HG03025 (cell line): Measurements from ENCODE around the gene RSPO3.

Experiments
- ATAC-seq: cut with Tn5 transposase; IDR thresholded peaks from one replicate; pipeline ENCODE4 v1.9.1; 2021; ENCODE audit warnings: mild to moderate bottlenecking, moderate library complexity; ENCODE audit not compliant: unreplicated experiment, low FRiP score

RSPO3 gene

GRCh38 chr6:127110712-127111111, 7.8 kb upstream of the RSPO3 start:
- ATAC-seq = no peak

GRCh38 chr6:127111526-127111925, 6.9 kb upstream of the RSPO3 start:
- no peak for ATAC-seq

- no peak for ATAC-seq
Observed at GRCh38 chr6:127114214-127114760, 4.2 kb upstream of the RSPO3 start.

GRCh38 chr6:127115084-127115655, 3.3 kb upstream of the RSPO3 start:
- no peak for ATAC-seq

- ATAC-seq = no peak
Observed at GRCh38 chr6:127115746-127116145, 2.7 kb upstream of the RSPO3 start.

GRCh38 chr6:127117979-127118297, 533 bp upstream of the RSPO3 start:
- no peak for ATAC-seq

- peak; percentile 32 for ATAC-seq
Observed at GRCh38 chr6:127119102-127120022, 891 bp downstream of the RSPO3 start.

- ATAC-seq = no peak
Observed at GRCh38 chr6:127120023-127120786, 1.7 kb downstream of the RSPO3 start.

- ATAC-seq = peak; percentile 84
Observed at GRCh38 chr6:127120787-127121636, 2.5 kb downstream of the RSPO3 start.

- ATAC-seq = no peak
Observed at GRCh38 chr6:127121637-127121960, 3.1 kb downstream of the RSPO3 start.

- no peak for ATAC-seq
Observed at GRCh38 chr6:127124172-127124571, 5.7 kb downstream of the RSPO3 start.

GRCh38 chr6:127124680-127125079, 6.2 kb downstream of the RSPO3 start:
- ATAC-seq = no peak

GRCh38 chr6:127128066-127128465, 9.6 kb downstream of the RSPO3 start:
- no peak for ATAC-seq

GRCh38 chr6:127129251-127129650, 10.8 kb downstream of the RSPO3 start:
- no peak for ATAC-seq

- no peak for ATAC-seq
Observed at GRCh38 chr6:127131275-127131674, 12.8 kb downstream of the RSPO3 start.

- no peak for ATAC-seq
Observed at GRCh38 chr6:127131772-127132376, 13.4 kb downstream of the RSPO3 start.

- no peak for ATAC-seq
Observed at GRCh38 chr6:127134136-127134535, 15.7 kb downstream of the RSPO3 start.

- no peak for ATAC-seq
Observed at GRCh38 chr6:127136786-127137185, 18.3 kb downstream of the RSPO3 start.

- ATAC-seq = no peak
Observed at GRCh38 chr6:127146932-127147331, 28.5 kb downstream of the RSPO3 start.

GRCh38 chr6:127147534-127147933, 29.1 kb downstream of the RSPO3 start:
- no peak for ATAC-seq
